H9 (cell line): ENCODE measurements around the gene UCK1. TPM values are rescaled to one million over a fixed set of nuclear protein-coding genes. Genes with fewer than 3 reads are reported as not detected.

Experiments
- DNase-seq: peaks from one replicate; pipeline ENCODE4 v3.0.0-alpha.2; 2017
- H2AFZ ChIP-seq: one replicate; pipeline ENCODE4 v1.6.1; 2013; ENCODE audit warnings: mild to moderate bottlenecking, low read length, control low read depth, moderate library complexity
- H2AK5ac ChIP-seq: 2 replicates; pipeline ENCODE4 v1.6.1; 2013; ENCODE audit warnings: low read length, control low read depth, mixed read lengths; ENCODE audit not compliant: insufficient read length
- H2BK120ac ChIP-seq: one replicate; pipeline ENCODE4 v1.6.1; 2013; ENCODE audit warnings: low read depth, mild to moderate bottlenecking, low read length, control low read depth, inconsistent platforms; ENCODE audit not compliant: poor library complexity, severe bottlenecking
- H2BK12ac ChIP-seq: 2 replicates; pipeline ENCODE4 v1.6.1; 2013; ENCODE audit warnings: low read length, control low read depth, mixed read lengths, low read depth; ENCODE audit not compliant: insufficient read length
- H2BK15ac ChIP-seq: 2 replicates; pipeline ENCODE4 v1.6.1; 2013; ENCODE audit warnings: low read depth, low read length, control low read depth
- H2BK20ac ChIP-seq: one replicate; pipeline ENCODE4 v1.6.1; 2013; ENCODE audit warnings: low read depth, mild to moderate bottlenecking, low read length, control low read depth, inconsistent platforms; ENCODE audit not compliant: poor library complexity, severe bottlenecking
- H2BK5ac ChIP-seq: 2 replicates; pipeline ENCODE4 v1.6.1; 2013; ENCODE audit warnings: low read length, control low read depth, mixed read lengths; ENCODE audit not compliant: insufficient read length
- H3K14ac ChIP-seq: 2 replicates; pipeline ENCODE4 v1.6.1; 2013; ENCODE audit warnings: low read length, control low read depth; ENCODE audit not compliant: insufficient read depth
- H3K18ac ChIP-seq: 2 replicates; pipeline ENCODE4 v1.6.1; 2013; ENCODE audit warnings: low read depth, mild to moderate bottlenecking, mixed read lengths, low read length, control low read depth; ENCODE audit not compliant: insufficient read length
- H3K23ac ChIP-seq: 2 replicates; pipeline ENCODE4 v1.6.1; 2013; ENCODE audit warnings: low read length, control low read depth, mixed read lengths, low read depth; ENCODE audit not compliant: insufficient read length
- H3K23me2 ChIP-seq: 2 replicates; pipeline ENCODE4 v1.6.1; 2013; ENCODE audit warnings: low read depth, mild to moderate bottlenecking, mixed read lengths, low read length, control low read depth; ENCODE audit not compliant: insufficient read length, poor library complexity, severe bottlenecking
- H3K27ac ChIP-seq: 2 replicates; pipeline ENCODE4 v1.5.1; 2013; ENCODE audit warnings: low read length, control low read depth, mixed read lengths, low read depth; ENCODE audit not compliant: insufficient read length
- H3K27me3 ChIP-seq: 2 replicates; pipeline ENCODE4 v1.6.1; 2013; ENCODE audit warnings: low read length, control low read depth, inconsistent platforms; ENCODE audit not compliant: insufficient read depth
- H3K4ac ChIP-seq: 2 replicates; pipeline ENCODE4 v1.6.1; 2013; ENCODE audit warnings: low read depth, mild to moderate bottlenecking, control low read depth, inconsistent platforms, low read length, moderate library complexity
- H3K4me1 ChIP-seq: 2 replicates; pipeline ENCODE4 v1.6.1; 2013; ENCODE audit warnings: low read length, control low read depth, inconsistent platforms; ENCODE audit not compliant: insufficient read depth
- H3K4me2 ChIP-seq: 2 replicates; pipeline ENCODE4 v1.6.1; 2013; ENCODE audit warnings: low read length, control low read depth, mixed read lengths; ENCODE audit not compliant: insufficient read length, insufficient read depth
- H3K56ac ChIP-seq: 2 replicates; pipeline ENCODE4 v1.6.1; 2013; ENCODE audit warnings: low read depth, mild to moderate bottlenecking, mixed read lengths, low read length, control low read depth; ENCODE audit not compliant: insufficient read length
- H3K79me1 ChIP-seq: 2 replicates; pipeline ENCODE4 v1.6.1; 2013; ENCODE audit warnings: low read depth, mild to moderate bottlenecking, moderate library complexity, low read length, control low read depth, inconsistent platforms; ENCODE audit not compliant: insufficient read depth, poor library complexity, severe bottlenecking
- H3K79me2 ChIP-seq: 2 replicates; pipeline ENCODE4 v1.6.1; 2013; ENCODE audit warnings: low read length, control low read depth, inconsistent platforms; ENCODE audit not compliant: insufficient read depth
- H3K9ac ChIP-seq: 2 replicates; pipeline ENCODE4 v1.6.1; 2013; ENCODE audit warnings: low read length, control low read depth, mixed read lengths; ENCODE audit not compliant: insufficient read length; ENCODE audit errors: extremely low read depth
- H3K9me3 ChIP-seq: one replicate; pipeline ENCODE4 v1.6.1; 2013; ENCODE audit warnings: low read depth, low read length, inconsistent platforms; ENCODE audit not compliant: control insufficient read depth
- H3T11ph ChIP-seq: one replicate; pipeline ENCODE4 v1.6.1; 2013; ENCODE audit warnings: mild to moderate bottlenecking, low read length, control low read depth, inconsistent platforms
- H4K20me1 ChIP-seq: one replicate; pipeline ENCODE4 v1.6.1; 2013; ENCODE audit not compliant: control insufficient read depth, insufficient read length, insufficient read depth
- H4K5ac ChIP-seq: 2 replicates; pipeline ENCODE4 v1.6.1; 2013; ENCODE audit warnings: low read depth, mild to moderate bottlenecking, mixed read lengths, low read length, control low read depth; ENCODE audit not compliant: insufficient read length
- H4K8ac ChIP-seq: replicated peaks from 2 replicates; pipeline ENCODE4 v1.6.1; 2013; ENCODE audit warnings: low read length, control low read depth, mixed read lengths, low read depth; ENCODE audit not compliant: insufficient read length
- H4K91ac ChIP-seq: 2 replicates; pipeline ENCODE4 v1.6.1; 2013; ENCODE audit warnings: low read depth, mild to moderate bottlenecking, moderate library complexity, mixed read lengths, low read length, control low read depth; ENCODE audit not compliant: insufficient read length
- H3K27ac Mint-ChIP-seq, 3 experiments: 2 replicates in 2 of 3; 3 replicates in 1 of 3; pipeline ENCODE4 v1.8.0; 2020 to 2021; ENCODE audit warnings: mixed read lengths in 3 of 3, mild to moderate bottlenecking in 1 of 3, moderate library complexity in 1 of 3
- H3K27me3 Mint-ChIP-seq: 2 replicates; pipeline ENCODE4 v1.8.0; 2021; ENCODE audit warnings: low read depth, mild to moderate bottlenecking, moderate library complexity, mixed read lengths
- H3K36me3 Mint-ChIP-seq, 3 experiments: 2 replicates in 2 of 3; 3 replicates in 1 of 3; pipeline ENCODE4 v1.8.0; 2020 to 2021; ENCODE audit warnings: low read depth in 3 of 3, mixed read lengths in 3 of 3; ENCODE audit not compliant: insufficient read depth in 1 of 3
- H3K4me1 Mint-ChIP-seq, 2 experiments: 2 replicates each; pipeline ENCODE4 v1.8.0; 2020; ENCODE audit warnings: mixed read lengths in 2 of 2
- H3K4me3 Mint-ChIP-seq, 2 experiments: 2 replicates in 1 of 2; 3 replicates in 1 of 2; pipeline ENCODE4 v1.8.0; 2020 to 2021; ENCODE audit warnings: mild to moderate bottlenecking in 2 of 2, mixed read lengths in 2 of 2, moderate library complexity in 1 of 2
- H3K9me3 Mint-ChIP-seq, 2 experiments: 2 replicates in 1 of 2; 3 replicates in 1 of 2; pipeline ENCODE4 v1.8.0; 2020; ENCODE audit warnings: mild to moderate bottlenecking in 2 of 2, mixed read lengths in 2 of 2, moderate library complexity in 1 of 2
- CTCF ChIP-seq: fragments of 200-600 bp; sonication (generic); conservative IDR thresholded peaks from 3 replicates; pipeline ENCODE4 v1.8.0; 2021; ENCODE audit warnings: antibody characterized with exemption, mild to moderate bottlenecking
- WGBS: extraction: QIAGEN DNeasy Blood & Tissue Kit; methylation state at CpG from one replicate; pipeline ENCODE4 v1.1.7; 2013; ENCODE audit warnings: missing lambda C conversion rate, low lambda C conversion rate, mixed read lengths; ENCODE audit not compliant: insufficient read length; ENCODE audit errors: extremely low coverage; 5-methylcytosine and 5-hydroxymethylcytosine counted together
- total RNA-seq: library from RNA; stranded (reverse); gene quantifications from 2 replicates; pipeline ENCODE4 v1.2.1, GENCODE V29; 2021

UCK1 gene
- total RNA-seq, 1 experiment from 2014 or later = 54.2 TPM

- H2BK20ac ChIP-seq = no peak overlapping the region
- no peak for DNase-seq
- H3K4me1 Mint-ChIP-seq = peaks cover 35 to 49% of the 10 kb centered on the region in 2 experiments
- peaks cover 2% of the 10 kb centered on the region for H4K20me1 ChIP-seq
- no peak overlapping the region for H3T11ph ChIP-seq
- H3K36me3 Mint-ChIP-seq = peaks cover 17 to 63% (median 51%) of the 10 kb centered on the region in 3 experiments; a peak in 6 of 7 replicates
- no peaks in the 10 kb centered on the region for H3K9me3 ChIP-seq
- no peak overlapping the region for H3K4me2 ChIP-seq
- no peak overlapping the region for H4K5ac ChIP-seq
- no peak overlapping the region for H3K9ac ChIP-seq
- no peak overlapping the region for H3K56ac ChIP-seq
- H3K4me3 Mint-ChIP-seq = peak overlapping the region; percentile 42 to 58; a peak in 4 of 5 replicates
- H2BK5ac ChIP-seq = no peak overlapping the region
- no peak overlapping the region for H4K91ac ChIP-seq
- H3K4ac ChIP-seq = no peak overlapping the region
- H3K14ac ChIP-seq = no peak overlapping the region
- no CpG with 5 or more reads among the region's 5 CpGs for WGBS
- H3K23ac ChIP-seq = no peak overlapping the region
- no peaks in the 10 kb centered on the region for H3K79me1 ChIP-seq
- no peaks in the 10 kb centered on the region for H3K79me2 ChIP-seq
- no peaks in the 10 kb centered on the region for H3K27me3 ChIP-seq
- no peak overlapping the region for H2AK5ac ChIP-seq
- H3K9me3 Mint-ChIP-seq = no peaks in the 10 kb centered on the region
- no peak overlapping the region for H2BK120ac ChIP-seq
- H3K27ac ChIP-seq = no peak overlapping the region
- no peaks in the 10 kb centered on the region for H3K4me1 ChIP-seq
- peaks cover 9% of the 10 kb centered on the region for H3K23me2 ChIP-seq
- no peak overlapping the region for H2BK12ac ChIP-seq
- TF ChIP-seq CTCF = no peak
- no peak overlapping the region for H4K8ac ChIP-seq
- peaks cover 7% of the 10 kb centered on the region for H3K27me3 Mint-ChIP-seq
- no peak overlapping the region for H2BK15ac ChIP-seq
- no peak overlapping the region for H2AFZ ChIP-seq
- peak overlapping the region in 2 of 3 experiments; percentile 34 to 85; a peak in 3 of 7 replicates for H3K27ac Mint-ChIP-seq
- no peak overlapping the region for H3K18ac ChIP-seq
Measured at GRCh38 chr9:131500939-131501541, 30.0 kb downstream of the UCK1 start.
